ENCODE results near the gene GRK3. TPM values are rescaled to one million over a fixed set of nuclear protein-coding genes. Genes with fewer than 3 reads are reported as not detected.
"Not testable (repeated sequence)": the region's sequence is repeated elsewhere in the genome, so short reads cannot be mapped to it uniquely, and the experiment has no call there.

GRK3 gene
- total RNA-seq, 8 experiments from 2014 or later, result 7.0 to 24.2 (median 15.6) TPM

DNA sequence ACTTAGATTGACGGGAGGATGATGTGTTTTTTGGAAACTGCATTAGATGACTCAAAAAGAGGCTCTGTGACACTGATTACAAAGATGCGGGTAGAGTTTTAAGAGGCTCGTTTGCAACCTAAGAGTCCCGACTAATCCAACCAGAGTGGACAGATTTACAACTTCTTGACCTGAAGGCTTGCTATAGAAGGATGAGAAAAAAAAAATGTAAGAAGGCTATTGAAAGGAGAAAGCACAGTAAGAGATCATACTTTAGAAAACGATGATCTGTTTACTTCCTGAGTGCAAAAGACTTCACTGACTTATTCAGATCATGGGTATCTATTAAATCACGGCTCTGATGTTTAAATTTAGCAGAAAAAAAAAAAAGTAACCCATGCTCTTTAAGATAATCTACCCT lies 17.0 kb downstream of the GRK3 start:
- WGBS, 10 experiments, result 0 to 100% (median 44%) methylated on average over 1 to 3 of the region's 6 CpGs; no CpG with 5 or more reads in 4 of the 10 experiments

DNA sequence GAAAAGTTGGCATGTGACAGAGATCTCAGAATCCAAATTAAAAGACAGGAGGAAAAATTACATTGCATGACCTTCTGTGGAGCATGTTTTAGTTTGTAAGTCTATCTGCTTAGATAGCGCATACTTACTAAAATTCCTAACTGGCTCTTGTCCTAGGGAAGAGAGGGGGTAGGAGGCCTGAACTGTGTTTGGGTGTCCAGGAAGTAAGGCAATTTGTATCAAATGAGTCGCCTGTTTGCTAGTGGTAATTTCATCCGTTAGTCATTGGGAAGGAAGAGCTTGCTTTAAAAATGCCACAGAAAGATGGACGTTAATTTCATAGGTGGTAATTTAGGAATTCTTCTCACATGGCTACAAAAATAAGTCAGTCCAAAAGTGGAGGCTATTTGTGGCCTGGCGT lies 18.5 kb downstream of the GRK3 start:
- no peak for ATAC-seq (replicated peaks in 6 of 8)
- no peak overlapping the region for H3K4me3 ChIP-seq
- peaks cover 0 to 3% of the 10 kb centered on the region in 2 donors for H3K4me1 ChIP-seq (replicated peaks in 1 of 2)
- in situ Hi-C loops (cut with MboI; ENCODE audit: low pct_unique_long_range_greater_than_20kb in 2 of 9, low sequenced_read_pairs in 9 of 9, unreplicated experiment in 9 of 9), result no loop called here
- H3K27ac ChIP-seq, result no peak overlapping the region
- 44 to 90% (median 80%) methylated on average over 2 to 5 of the region's 5 CpGs for WGBS, 10 experiments

More for the DNA sequence above, 17.0 kb downstream of the GRK3 start:
- H3K27ac ChIP-seq; H3K4me1 ChIP-seq (replicated peaks in 1 of 2); in situ Hi-C loops (cut with MboI; ENCODE audit: low pct_unique_long_range_greater_than_20kb in 2 of 9, low sequenced_read_pairs in 9 of 9, unreplicated experiment in 9 of 9); H3K4me3 ChIP-seq: not testable (repeated sequence)
- peak in 3 of 8 experiments; percentile 32 to 79 (median 63) for ATAC-seq (replicated peaks in 6 of 8)

DNA sequence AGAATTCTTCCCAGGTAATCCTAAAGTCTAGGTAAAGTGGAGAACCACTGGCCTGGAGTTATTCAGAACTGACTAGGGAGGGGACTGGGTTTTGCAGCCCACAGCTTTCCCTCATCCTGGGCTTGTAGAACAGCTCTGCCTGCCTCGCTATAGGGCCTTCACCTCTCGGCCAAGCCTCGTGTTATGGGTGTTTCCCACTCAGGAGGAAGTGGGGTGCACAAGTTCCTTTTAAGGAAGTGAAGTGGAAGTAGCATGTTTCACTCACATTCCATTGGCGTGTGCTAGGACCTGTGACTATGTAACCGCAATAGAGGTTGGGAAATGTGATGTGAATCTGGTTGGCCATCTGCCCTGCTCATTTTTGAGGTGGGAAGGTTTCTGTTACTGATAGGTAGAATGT lies 20.5 kb downstream of the GRK3 start:
- peak in 1 of 8 experiments; percentile 84 for ATAC-seq (replicated peaks in 6 of 8)
- H3K4me1 ChIP-seq (replicated peaks in 1 of 2); H3K4me3 ChIP-seq; in situ Hi-C loops (cut with MboI; ENCODE audit: low pct_unique_long_range_greater_than_20kb in 2 of 9, low sequenced_read_pairs in 9 of 9, unreplicated experiment in 9 of 9); H3K27ac ChIP-seq: not testable (repeated sequence)
- WGBS, 10 experiments, result 100% methylated on average over 2 of the region's 5 CpGs; no CpG with 5 or more reads in 9 of the 10 experiments

DNA sequence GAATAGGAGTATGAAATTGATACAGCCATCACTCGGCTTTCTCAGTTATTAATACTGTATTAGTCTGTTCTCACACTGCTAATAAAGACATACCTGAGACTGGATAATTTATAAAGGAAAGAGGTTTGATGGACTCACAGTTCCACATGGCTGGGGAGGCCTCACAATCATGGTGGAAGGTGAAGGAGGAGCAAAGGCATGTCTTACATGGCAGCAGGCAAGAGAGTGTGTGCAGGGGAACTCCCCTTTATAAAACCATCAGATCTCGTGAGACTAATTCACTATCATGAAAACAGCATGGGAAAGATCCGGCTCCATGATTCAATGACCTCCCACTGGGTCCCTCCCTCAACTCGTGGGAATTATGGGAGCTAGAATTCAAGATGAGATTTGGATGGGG lies 25.2 kb downstream of the GRK3 start:
- in situ Hi-C loops (cut with MboI; ENCODE audit: low pct_unique_long_range_greater_than_20kb in 2 of 9, low sequenced_read_pairs in 9 of 9, unreplicated experiment in 9 of 9); H3K4me3 ChIP-seq; H3K4me1 ChIP-seq (replicated peaks in 1 of 2); H3K27ac ChIP-seq; ATAC-seq (replicated peaks in 6 of 8): not testable (repeated sequence)
- WGBS, 10 experiments, result 53 to 100% (median 88%) methylated on average over 1 to 4 of the region's 4 CpGs; no CpG with 5 or more reads in 2 of the 10 experiments

DNA sequence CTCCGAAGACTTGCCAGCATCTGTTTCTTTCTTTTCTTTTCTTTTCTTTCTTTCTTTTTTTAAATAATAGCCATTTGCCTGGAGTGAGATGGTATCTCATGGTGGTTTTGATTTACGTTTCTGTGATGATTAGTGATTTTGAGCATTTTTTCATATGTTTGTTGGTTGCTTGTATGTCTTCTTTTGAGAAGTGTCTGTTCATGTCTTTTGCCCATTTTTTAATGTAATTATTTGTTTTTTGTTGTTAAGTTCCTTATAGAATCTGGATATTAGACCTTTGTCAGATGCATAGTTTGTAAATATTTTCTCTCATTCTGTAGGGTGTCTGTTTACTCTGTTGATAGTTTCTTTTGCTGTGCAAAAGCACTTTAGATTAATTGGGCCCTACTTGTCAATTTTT lies 28.8 kb downstream of the GRK3 start:
- ATAC-seq (replicated peaks in 6 of 8); H3K27ac ChIP-seq; in situ Hi-C loops (cut with MboI; ENCODE audit: low pct_unique_long_range_greater_than_20kb in 2 of 9, low sequenced_read_pairs in 9 of 9, unreplicated experiment in 9 of 9); H3K4me1 ChIP-seq (replicated peaks in 1 of 2); H3K4me3 ChIP-seq: not testable (repeated sequence)
- WGBS, 10 experiments, result 42 to 100% (median 83%) methylated on average over 2 of the region's 2 CpGs; no CpG with 5 or more reads in 1 of the 10 experiments

DNA sequence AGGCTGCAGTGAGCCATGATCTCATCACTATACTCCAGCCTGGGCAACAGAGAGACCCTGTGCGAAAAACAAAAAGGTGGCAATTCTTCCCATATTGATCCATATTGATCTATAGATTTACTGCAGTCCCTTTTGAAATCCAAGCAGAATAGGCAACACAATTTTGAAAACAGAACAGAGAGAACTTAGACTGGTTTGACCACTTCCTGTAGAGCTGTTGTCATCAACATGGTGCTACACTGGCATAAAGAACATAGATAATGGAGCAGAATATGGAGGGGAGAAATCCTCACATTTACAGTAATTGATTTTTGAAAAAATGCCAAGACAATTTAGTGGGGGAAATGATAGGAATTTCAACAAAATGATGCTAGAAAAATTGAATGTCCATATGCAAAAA lies 34.1 kb downstream of the GRK3 start:
- 100% methylated on average over 1 of the region's 1 CpG; no CpG with 5 or more reads in 6 of the 10 experiments for WGBS, 10 experiments
- ATAC-seq (replicated peaks in 6 of 8), result no peak
- Histone ChIP-seq H3K4me3 (no peak overlapping the region), H3K27ac (no peak overlapping the region), H3K4me1 (replicated peaks in 1 of 2) (no peaks in the 10 kb centered on the region)
- in situ Hi-C loops (cut with MboI; ENCODE audit: low pct_unique_long_range_greater_than_20kb in 2 of 9, low sequenced_read_pairs in 9 of 9, unreplicated experiment in 9 of 9), result no loop called here

DNA sequence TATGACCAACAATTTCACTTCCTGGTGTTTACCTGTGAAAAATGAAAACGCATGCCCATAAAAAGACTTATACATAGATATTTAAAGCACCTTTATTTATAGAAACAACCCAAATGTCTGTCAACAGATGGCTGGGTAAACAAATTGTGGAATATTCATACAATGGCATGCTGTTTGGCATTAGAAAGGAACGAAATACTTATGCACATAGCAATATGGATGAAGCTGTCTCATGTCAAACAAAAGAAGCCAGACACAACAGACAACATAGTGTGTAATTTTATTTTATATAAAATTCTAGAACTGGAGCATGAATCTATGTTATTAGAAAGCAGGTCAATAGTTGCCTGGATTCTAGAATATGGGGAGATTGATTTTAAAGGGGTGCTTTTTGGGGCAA lies 38.0 kb downstream of the GRK3 start:
- Histone ChIP-seq H3K27ac (no peak overlapping the region), H3K4me3 (no peak overlapping the region), H3K4me1 (replicated peaks in 1 of 2) (no peaks in the 10 kb centered on the region)
- ATAC-seq (replicated peaks in 6 of 8), result peak in 3 of 8 experiments; percentile 40 to 76 (median 67)
- in situ Hi-C loops (cut with MboI; ENCODE audit: low pct_unique_long_range_greater_than_20kb in 2 of 9, low sequenced_read_pairs in 9 of 9, unreplicated experiment in 9 of 9), result no loop called here
- 10 to 100% (median 57%) methylated on average over 1 to 2 of the region's 2 CpGs; no CpG with 5 or more reads in 2 of the 10 experiments for whole genome bisulfite sequencing, 10 experiments

DNA sequence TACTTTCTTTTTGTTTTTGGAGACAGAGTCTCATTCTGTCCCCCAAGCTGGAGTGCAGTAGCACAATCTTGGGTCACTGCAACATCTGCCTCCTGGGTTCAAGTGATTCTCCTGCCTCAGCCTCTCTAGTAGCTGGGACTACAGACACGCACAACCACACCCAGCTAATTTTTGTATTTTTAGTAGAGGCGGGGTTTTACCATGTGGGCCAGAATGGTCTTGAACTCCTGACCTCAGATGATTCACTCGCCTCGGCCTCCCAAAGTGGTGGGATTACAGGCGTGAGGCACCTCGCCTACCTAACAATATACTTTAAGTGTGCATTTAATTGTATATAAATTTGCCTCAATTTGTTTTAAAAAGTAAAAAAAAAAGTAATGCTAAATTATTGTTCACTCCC lies 38.4 kb downstream of the GRK3 start:
- Histone ChIP-seq H3K4me3 (no peak overlapping the region), H3K4me1 (replicated peaks in 1 of 2) (no peaks in the 10 kb centered on the region), H3K27ac (no peak overlapping the region)
- peak in 3 of 8 experiments; percentile 36 to 87 (median 80) for ATAC-seq (replicated peaks in 6 of 8)
- WGBS, 10 experiments, result 14 to 92% (median 69%) methylated on average over 3 to 6 of the region's 6 CpGs; no CpG with 5 or more reads in 3 of the 10 experiments
- in situ Hi-C loops (cut with MboI; ENCODE audit: low pct_unique_long_range_greater_than_20kb in 2 of 9, low sequenced_read_pairs in 9 of 9, unreplicated experiment in 9 of 9), result no loop called here

DNA sequence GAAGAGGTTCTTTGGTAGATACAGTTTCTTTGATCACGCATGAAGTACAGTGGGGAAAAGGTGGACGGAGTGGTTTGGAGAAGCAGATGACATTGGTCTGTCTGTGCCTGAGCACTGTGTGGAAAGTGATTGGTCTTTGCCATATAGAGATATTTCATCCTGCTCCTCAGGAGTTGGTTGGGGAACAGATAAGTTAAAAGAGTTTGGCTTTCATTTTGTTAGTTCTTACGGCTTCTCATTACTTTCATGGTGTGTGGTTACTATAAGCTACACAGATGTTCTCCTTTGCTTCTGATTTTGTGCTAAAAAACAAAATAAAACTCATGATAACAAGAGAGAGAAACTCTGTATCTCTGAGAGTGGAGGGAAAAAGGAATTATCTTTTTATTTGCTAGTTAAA lies 40.7 kb downstream of the GRK3 start:
- WGBS, 10 experiments, result 86 to 100% (median 97%) methylated on average over 1 to 3 of the region's 3 CpGs; no CpG with 5 or more reads in 4 of the 10 experiments
- not testable (repeated sequence) for H3K27ac ChIP-seq

DNA sequence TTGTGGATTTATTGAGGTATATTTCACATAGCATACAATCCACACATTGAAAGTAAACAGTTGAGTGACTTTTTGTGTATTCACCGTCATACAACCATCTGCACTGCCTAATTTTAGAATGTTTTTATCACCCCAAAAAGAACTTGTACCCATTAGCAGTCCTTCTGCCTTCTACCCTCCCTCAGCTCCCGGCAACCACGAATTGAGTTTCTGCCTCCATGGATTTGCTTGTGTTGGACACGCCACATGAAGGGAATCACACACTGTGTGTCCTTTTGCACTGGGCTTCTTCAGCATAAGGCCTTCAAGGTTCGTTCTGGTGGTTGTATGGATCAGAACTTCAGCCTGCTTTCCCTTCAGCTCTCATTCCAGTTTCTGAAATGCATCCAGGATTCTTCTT lies 41.1 kb downstream of the GRK3 start:
- H3K4me3 ChIP-seq; H3K4me1 ChIP-seq (replicated peaks in 1 of 2); ATAC-seq (replicated peaks in 6 of 8); H3K27ac ChIP-seq; in situ Hi-C loops (cut with MboI; ENCODE audit: low pct_unique_long_range_greater_than_20kb in 2 of 9, low sequenced_read_pairs in 9 of 9, unreplicated experiment in 9 of 9): not testable (repeated sequence)
- WGBS, 10 experiments, result 60 to 100% (median 100%) methylated on average over 1 of the region's 5 CpGs; no CpG with 5 or more reads in 7 of the 10 experiments

More for the DNA sequence above, 40.7 kb downstream of the GRK3 start:
- H3K4me1 ChIP-seq (replicated peaks in 1 of 2); H3K4me3 ChIP-seq; ATAC-seq (replicated peaks in 6 of 8); in situ Hi-C loops (cut with MboI; ENCODE audit: low pct_unique_long_range_greater_than_20kb in 2 of 9, low sequenced_read_pairs in 9 of 9, unreplicated experiment in 9 of 9): not testable (repeated sequence)

DNA sequence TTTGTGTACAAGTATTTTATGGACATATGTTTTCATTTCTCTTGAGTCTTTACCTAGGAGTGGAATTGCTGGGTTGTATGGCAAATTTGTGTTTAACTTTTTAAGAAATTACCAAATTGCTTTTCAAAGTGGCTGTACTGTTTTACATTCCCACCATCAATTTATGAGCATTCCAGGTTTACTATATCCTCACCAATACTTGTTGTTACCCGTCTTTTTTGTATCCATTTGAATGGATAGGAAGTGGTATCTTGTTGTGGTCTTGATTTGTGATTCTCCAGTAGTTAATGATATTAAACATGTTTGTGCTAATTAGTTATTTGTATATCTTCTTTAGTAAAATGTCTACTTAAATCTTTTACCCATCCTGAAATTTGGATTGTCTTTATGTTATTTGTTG lies 46.8 kb downstream of the GRK3 start:
- H3K4me3 ChIP-seq; ATAC-seq (replicated peaks in 6 of 8); H3K27ac ChIP-seq; in situ Hi-C loops (cut with MboI; ENCODE audit: low pct_unique_long_range_greater_than_20kb in 2 of 9, low sequenced_read_pairs in 9 of 9, unreplicated experiment in 9 of 9): not testable (repeated sequence)
- peaks cover 2 to 11% of the 10 kb centered on the region in 2 donors for H3K4me1 ChIP-seq (replicated peaks in 1 of 2)
- 17 to 100% (median 100%) methylated on average over 1 of the region's 1 CpG; no CpG with 5 or more reads in 4 of the 10 experiments for WGBS, 10 experiments

DNA sequence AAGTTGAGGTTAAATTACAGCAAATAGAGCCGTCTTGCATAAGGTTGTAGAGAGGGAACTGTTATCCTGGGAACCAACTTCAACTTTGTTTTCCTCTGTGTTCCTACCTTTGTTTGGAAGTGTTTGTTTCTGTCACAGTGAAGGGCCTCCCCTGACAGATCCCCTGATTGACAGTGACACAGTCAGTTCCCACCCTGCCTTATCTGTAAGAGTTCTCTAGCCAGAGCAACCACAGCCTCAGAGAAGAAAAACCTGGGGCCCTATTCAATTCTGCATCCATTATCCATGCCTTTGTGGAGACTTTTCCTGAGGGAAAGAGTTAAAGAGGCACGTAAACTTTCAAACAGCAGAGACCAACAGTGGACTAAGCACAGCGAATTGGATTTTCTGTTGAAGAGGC lies 48.7 kb downstream of the GRK3 start:
- in situ Hi-C loops (cut with MboI; ENCODE audit: low pct_unique_long_range_greater_than_20kb in 2 of 9, low sequenced_read_pairs in 9 of 9, unreplicated experiment in 9 of 9); H3K4me3 ChIP-seq; H3K27ac ChIP-seq: not testable (repeated sequence)
- peaks cover 2 to 11% of the 10 kb centered on the region in 2 donors for H3K4me1 ChIP-seq (replicated peaks in 1 of 2)
- whole genome bisulfite sequencing, 10 experiments, result no CpG with 5 or more reads among the region's 3 CpGs
- peak in 5 of 8 experiments; percentile 16 to 69 (median 21) for ATAC-seq (replicated peaks in 6 of 8)

DNA sequence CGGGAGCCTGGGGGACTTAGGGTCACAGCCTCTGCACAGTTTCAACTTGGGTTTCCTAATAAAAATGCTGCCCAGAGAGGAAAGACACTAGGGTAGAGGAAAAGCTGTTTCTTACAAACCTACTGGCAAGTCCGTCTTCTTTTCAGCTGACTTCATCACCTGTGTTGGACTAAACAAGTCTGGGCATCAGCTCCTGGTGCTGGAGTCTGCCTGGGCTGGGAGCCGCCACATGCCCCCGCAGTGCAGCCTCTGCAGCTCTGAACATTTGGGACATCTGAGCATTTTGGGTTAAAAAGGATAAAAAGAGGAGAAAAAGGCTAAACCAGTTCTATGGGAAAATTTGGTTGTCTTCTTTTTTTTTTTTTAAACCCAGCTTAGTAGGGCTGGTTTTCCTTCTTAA lies 49.1 kb downstream of the GRK3 start:
- H3K4me3 ChIP-seq; H3K27ac ChIP-seq; in situ Hi-C loops (cut with MboI; ENCODE audit: low pct_unique_long_range_greater_than_20kb in 2 of 9, low sequenced_read_pairs in 9 of 9, unreplicated experiment in 9 of 9): not testable (repeated sequence)
- H3K4me1 ChIP-seq (replicated peaks in 1 of 2), result peaks cover 2 to 11% of the 10 kb centered on the region in 2 donors
- ATAC-seq (replicated peaks in 6 of 8), result peak in 3 of 8 experiments; percentile 4 to 12 (median 11)
- no CpG with 5 or more reads among the region's 4 CpGs for WGBS, 10 experiments

DNA sequence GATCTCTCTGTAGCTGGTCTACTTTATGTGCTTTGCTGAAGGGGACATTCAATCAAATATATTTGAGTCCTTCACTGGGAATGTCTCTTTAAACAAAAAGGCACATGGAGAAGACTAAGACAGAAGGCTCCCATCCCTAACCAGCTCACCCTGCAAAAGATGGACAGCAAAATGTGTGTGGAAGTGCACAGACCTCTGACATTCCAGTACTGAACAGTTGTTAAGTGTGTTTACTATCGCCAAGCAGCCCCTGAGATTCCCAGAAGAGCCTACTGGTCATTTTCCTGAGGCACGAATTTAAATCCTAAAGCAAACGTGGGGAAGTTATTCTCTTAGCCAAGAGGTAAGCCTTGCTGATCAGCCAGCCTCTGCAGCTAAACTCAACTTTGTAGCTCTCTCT lies 50.3 kb downstream of the GRK3 start:
- Histone ChIP-seq H3K4me1 (replicated peaks in 1 of 2) (peaks cover 2 to 12% of the 10 kb centered on the region in 2 donors), H3K27ac (peak overlapping the region in 1 of 2 donors; percentile 10)
- WGBS, 10 experiments, result 20 to 100% (median 78%) methylated on average over 1 to 2 of the region's 3 CpGs; no CpG with 5 or more reads in 4 of the 10 experiments
- in situ Hi-C loops (cut with MboI; ENCODE audit: low pct_unique_long_range_greater_than_20kb in 2 of 9, low sequenced_read_pairs in 9 of 9, unreplicated experiment in 9 of 9); H3K4me3 ChIP-seq: not testable (repeated sequence)
- ATAC-seq (replicated peaks in 6 of 8), result peak in 2 of 8 experiments; percentile 62 to 63

Measured in motor neuron (in vitro differentiated cells).